Mesendoderm (in vitro differentiated cells): ENCODE measurements around the gene GFOD2.
"Not testable (repeated sequence)": the region's sequence is repeated elsewhere in the genome, so short reads cannot be mapped to it uniquely, and the experiment has no call there.

Experiments
- DNase-seq: peaks from one replicate; pipeline ENCODE4 v3.0.0; 2013
- H2AK5ac ChIP-seq: 2 replicates; pipeline ENCODE4 v1.6.1; 2013; ENCODE audit warnings: low read length, inconsistent platforms
- H2BK120ac ChIP-seq: 2 replicates; pipeline ENCODE4 v1.6.1; 2013; ENCODE audit warnings: low read depth, mild to moderate bottlenecking, low read length, moderate library complexity, mixed read lengths
- H2BK15ac ChIP-seq: replicated peaks from 2 replicates; pipeline ENCODE4 v1.6.1; 2013; ENCODE audit warnings: low read depth, mild to moderate bottlenecking, moderate library complexity
- H2BK5ac ChIP-seq: 2 replicates; pipeline ENCODE4 v1.6.1; 2013; ENCODE audit warnings: low read length, inconsistent platforms
- H3K18ac ChIP-seq: 2 replicates; pipeline ENCODE4 v1.6.1; 2013; ENCODE audit warnings: mild to moderate bottlenecking, low read length, mixed read lengths
- H3K23ac ChIP-seq: one replicate; pipeline ENCODE4 v1.6.1; 2013; ENCODE audit warnings: low read length
- H3K27ac ChIP-seq: 2 replicates; pipeline ENCODE4 v1.5.1; 2013; ENCODE audit warnings: low read depth, mild to moderate bottlenecking, inconsistent platforms, low read length, moderate library complexity
- H3K27me3 ChIP-seq: 2 replicates; pipeline ENCODE4 v1.6.1; 2013; ENCODE audit warnings: low read length, control low read depth, mild to moderate bottlenecking, inconsistent platforms; ENCODE audit not compliant: insufficient read depth, poor library complexity
- H3K36me3 ChIP-seq: 2 replicates; pipeline ENCODE4 v1.6.1; 2013; ENCODE audit warnings: low read length, inconsistent platforms; ENCODE audit not compliant: control insufficient read depth, insufficient read depth
- H3K4ac ChIP-seq: one replicate; pipeline ENCODE4 v1.6.1; 2013; ENCODE audit warnings: low read depth, mild to moderate bottlenecking, low read length, moderate library complexity
- H3K4me1 ChIP-seq: 2 replicates; pipeline ENCODE4 v1.6.1; 2013; ENCODE audit warnings: low read depth, low read length, inconsistent platforms; ENCODE audit not compliant: control insufficient read depth
- H3K4me2 ChIP-seq: 2 replicates; pipeline ENCODE4 v1.6.1; 2013; ENCODE audit warnings: low read length
- H3K4me3 ChIP-seq: 2 replicates; pipeline ENCODE4 v1.5.1; 2013; ENCODE audit warnings: mild to moderate bottlenecking, low read length
- H3K56ac ChIP-seq: one replicate; pipeline ENCODE4 v1.6.1; 2013; ENCODE audit warnings: low read length
- H3K79me1 ChIP-seq: 2 replicates; pipeline ENCODE4 v1.6.1; 2013; ENCODE audit warnings: low read length, inconsistent platforms
- H3K79me2 ChIP-seq: 2 replicates; pipeline ENCODE4 v1.6.1; 2013; ENCODE audit warnings: mild to moderate bottlenecking, low read length; ENCODE audit not compliant: control insufficient read depth, insufficient read depth
- H3K9ac ChIP-seq: 2 replicates; pipeline ENCODE4 v1.6.1; 2013; ENCODE audit warnings: low read length, inconsistent platforms
- H4K5ac ChIP-seq: one replicate; pipeline ENCODE4 v1.6.1; 2013; ENCODE audit warnings: low read length
- H4K8ac ChIP-seq: one replicate; pipeline ENCODE4 v1.6.1; 2013; ENCODE audit warnings: low read depth, mild to moderate bottlenecking, control low read depth, low read length, moderate library complexity
- WGBS: extraction: QIAGEN DNeasy Blood & Tissue Kit; methylation state at CpG from one replicate; pipeline ENCODE4 v1.1.7; 2013; ENCODE audit warnings: low lambda C conversion rate, missing lambda C conversion rate; ENCODE audit not compliant: insufficient coverage; ENCODE audit errors: extremely low coverage; 5-methylcytosine and 5-hydroxymethylcytosine counted together

The GFOD2 gene

DNA sequence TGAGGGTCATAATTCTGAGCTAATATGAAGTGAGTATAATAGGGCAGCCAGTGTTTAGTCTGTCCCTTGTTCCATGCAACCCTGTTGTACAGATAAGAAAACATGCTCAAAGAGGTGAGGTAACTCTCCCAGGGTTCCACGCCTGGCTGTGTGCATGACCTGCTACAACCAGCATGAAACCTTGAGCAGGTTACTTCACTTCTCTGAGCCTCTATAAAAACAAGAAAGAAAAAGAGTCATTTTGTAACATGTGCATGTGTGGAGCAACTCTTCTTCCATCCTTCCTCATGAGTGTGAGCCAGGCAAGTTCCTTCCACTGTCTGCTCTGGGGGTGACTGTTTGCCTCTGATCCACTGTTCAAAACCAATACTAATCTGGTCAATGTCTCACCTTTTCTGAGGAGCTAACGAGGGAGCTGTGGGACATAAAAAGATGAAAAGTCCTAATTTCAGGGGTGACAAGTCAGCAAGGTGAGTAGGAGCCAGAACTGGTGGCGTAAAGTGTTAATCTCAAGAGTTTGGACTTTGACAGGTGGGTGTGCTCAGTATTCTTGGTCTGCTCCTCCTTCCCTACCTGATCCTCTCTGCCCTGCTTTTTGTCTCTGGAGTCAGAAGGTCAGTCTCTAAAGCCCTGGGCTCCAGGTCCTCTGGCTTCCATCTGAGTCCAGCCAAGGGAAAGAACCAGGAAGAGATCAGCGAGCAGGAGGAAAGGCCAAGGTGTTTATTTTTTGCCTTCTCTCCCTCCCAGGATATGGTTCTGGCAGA lies 21.5 kb downstream of the GFOD2 start:
- Histone ChIP-seq H3K9ac (no peak overlapping the region), H4K8ac (no peak overlapping the region), H3K23ac (no peak overlapping the region), H4K5ac (no peak overlapping the region), H2BK5ac (no peak overlapping the region), H3K4me1 (no peaks in the 10 kb centered on the region), H3K18ac (no peak overlapping the region), H3K56ac (no peak overlapping the region), H3K36me3 (no peaks in the 10 kb centered on the region), H2AK5ac (no peak overlapping the region), H3K79me2 (no peaks in the 10 kb centered on the region), H3K4me2 (no peak overlapping the region), H3K79me1 (peaks cover 7% of the 10 kb centered on the region), H3K4me3 (no peak overlapping the region), H3K4ac (no peak overlapping the region), H2BK120ac (no peak overlapping the region), H3K27me3 (no peaks in the 10 kb centered on the region), H3K27ac (no peak overlapping the region), H2BK15ac (no peak overlapping the region)
- WGBS, result no CpG with 5 or more reads among the region's 4 CpGs
- DNase-seq, result no peak

DNA sequence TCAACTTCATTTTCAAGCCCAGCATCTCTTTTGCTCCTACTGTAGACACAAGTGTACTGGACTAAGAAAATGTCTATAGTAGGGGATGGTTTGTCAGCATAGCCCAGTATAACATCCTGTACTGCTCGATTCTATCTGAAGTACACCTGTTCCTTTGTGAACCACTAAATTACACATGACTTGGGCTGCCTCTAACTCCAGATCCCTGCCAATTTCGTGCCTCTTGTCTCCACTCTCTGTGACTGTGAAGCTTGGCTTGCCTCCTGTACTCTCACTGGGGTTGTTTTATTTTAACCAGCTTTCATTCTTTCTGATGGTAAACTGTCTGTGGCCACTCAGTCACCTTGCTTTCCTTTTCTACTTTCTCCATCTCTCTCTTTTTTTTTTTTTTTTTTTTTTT lies 24.5 kb downstream of the GFOD2 start:
- Histone ChIP-seq H3K23ac (no peak overlapping the region), H3K79me1 (peaks cover 4% of the 10 kb centered on the region), H3K79me2 (no peaks in the 10 kb centered on the region), H3K27ac (no peak overlapping the region), H3K27me3 (no peaks in the 10 kb centered on the region), H2BK15ac (no peak overlapping the region), H4K8ac (no peak overlapping the region), H3K36me3 (no peaks in the 10 kb centered on the region), H3K4me3 (no peak overlapping the region), H2BK120ac (no peak overlapping the region), H2BK5ac (no peak overlapping the region), H3K4me1 (no peaks in the 10 kb centered on the region), H3K18ac (no peak overlapping the region), H3K4me2 (no peak overlapping the region), H3K9ac (no peak overlapping the region), H3K4ac (no peak overlapping the region), H2AK5ac (no peak overlapping the region), H4K5ac (no peak overlapping the region), H3K56ac (no peak overlapping the region)
- no peak for DNase-seq
- no CpG with 5 or more reads among the region's 2 CpGs for WGBS

DNA sequence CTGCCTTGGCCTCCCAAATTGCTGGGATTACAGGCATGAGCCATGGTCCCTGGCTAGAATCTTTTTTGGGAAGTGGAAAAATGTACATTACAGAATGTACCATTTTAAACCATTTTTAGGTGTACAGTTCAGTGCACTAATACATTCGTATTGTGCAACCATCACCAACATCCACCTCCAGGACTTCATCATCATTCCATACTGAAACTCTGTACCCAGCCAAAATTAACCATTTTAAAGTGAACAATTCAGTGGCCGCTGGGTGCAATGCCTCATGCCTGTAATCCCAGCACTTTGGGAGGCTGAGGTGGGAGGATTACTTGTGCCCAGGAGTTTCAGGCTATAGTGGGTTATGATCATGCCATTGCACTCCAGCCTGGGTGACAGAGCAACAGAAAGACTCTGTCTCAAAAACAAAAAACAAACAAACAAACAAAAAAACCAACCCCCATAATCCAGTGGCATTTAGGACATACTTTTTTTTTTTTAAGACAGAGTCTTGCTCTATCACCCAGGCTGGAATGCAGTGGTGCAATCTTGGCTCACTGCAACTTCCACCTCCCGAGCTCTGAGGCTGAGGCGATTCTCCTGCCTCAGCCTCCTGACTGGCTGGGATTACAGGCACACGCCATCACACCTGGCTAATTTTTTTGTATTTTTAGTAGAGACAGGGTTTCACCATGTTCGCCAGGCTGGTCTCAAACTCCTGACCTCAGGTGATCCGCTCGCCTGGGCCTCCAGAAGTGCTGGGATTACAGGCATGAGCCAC lies 25.4 kb downstream of the GFOD2 start:
- not testable (repeated sequence) for DNase-seq, H2BK15ac ChIP-seq, H3K18ac ChIP-seq, H3K27me3 ChIP-seq, H4K8ac ChIP-seq, H3K4me2 ChIP-seq, H2BK5ac ChIP-seq, H4K5ac ChIP-seq, H2AK5ac ChIP-seq, H3K56ac ChIP-seq, H3K36me3 ChIP-seq, H3K4me3 ChIP-seq, H3K79me2 ChIP-seq, H3K23ac ChIP-seq, H3K79me1 ChIP-seq, H3K9ac ChIP-seq, H2BK120ac ChIP-seq, H3K4me1 ChIP-seq, H3K4ac ChIP-seq, H3K27ac ChIP-seq
- no CpG with 5 or more reads among the region's 8 CpGs for WGBS

DNA sequence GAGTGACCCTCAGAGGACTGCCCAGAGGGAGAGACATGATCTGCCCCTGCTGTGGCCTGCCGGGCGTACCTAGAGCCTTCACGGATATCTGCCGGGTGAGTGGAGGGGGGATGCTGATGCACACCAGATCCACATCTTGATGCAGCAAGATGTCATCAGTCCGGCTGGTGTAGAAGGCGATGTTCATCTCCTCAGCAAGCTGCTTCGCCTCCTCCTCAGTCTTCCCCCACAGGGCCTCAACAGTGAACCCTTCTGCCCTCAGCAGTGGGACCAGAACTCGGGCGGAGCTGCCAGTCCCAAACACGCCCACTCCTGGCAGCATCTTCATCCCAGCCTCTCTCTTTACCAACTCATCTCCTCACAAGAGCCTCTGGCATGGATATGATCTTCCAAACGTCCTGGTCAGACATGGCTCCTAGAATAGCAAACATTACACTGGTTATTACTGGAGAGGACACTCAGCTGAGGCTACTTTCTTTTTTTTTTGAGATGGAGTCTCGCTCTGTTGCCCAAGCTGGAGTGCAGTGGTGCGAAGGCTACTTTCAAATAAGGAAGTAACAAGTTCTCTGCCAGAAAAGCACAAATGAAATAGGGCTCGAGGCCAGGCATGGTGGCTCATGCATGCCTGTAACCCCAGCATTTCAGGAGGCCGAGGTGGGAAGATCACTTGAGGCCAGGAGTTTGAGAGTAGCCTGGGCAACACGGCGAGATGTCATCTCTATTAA lies 33.6 kb downstream of the GFOD2 start:
- no peak overlapping the region for H3K4me2 ChIP-seq
- H3K4ac ChIP-seq, result no peak overlapping the region
- H2BK15ac ChIP-seq, result no peak overlapping the region
- no peak overlapping the region for H3K4me3 ChIP-seq
- DNase-seq, result no peak
- no CpG with 5 or more reads among the region's 17 CpGs for WGBS
- H3K9ac ChIP-seq, result no peak overlapping the region
- H3K79me2 ChIP-seq, result no peaks in the 10 kb centered on the region
- H3K79me1 ChIP-seq, result no peaks in the 10 kb centered on the region
- H2BK5ac ChIP-seq, result no peak overlapping the region
- H3K4me1 ChIP-seq, result no peaks in the 10 kb centered on the region
- no peak overlapping the region for H3K23ac ChIP-seq
- no peak overlapping the region for H2AK5ac ChIP-seq
- H3K36me3 ChIP-seq, result peaks cover 2% of the 10 kb centered on the region
- H3K56ac ChIP-seq, result no peak overlapping the region
- H3K18ac ChIP-seq, result no peak overlapping the region
- no peaks in the 10 kb centered on the region for H3K27me3 ChIP-seq
- no peak overlapping the region for H3K27ac ChIP-seq
- no peak overlapping the region for H2BK120ac ChIP-seq
- H4K8ac ChIP-seq, result no peak overlapping the region
- no peak overlapping the region for H4K5ac ChIP-seq

DNA sequence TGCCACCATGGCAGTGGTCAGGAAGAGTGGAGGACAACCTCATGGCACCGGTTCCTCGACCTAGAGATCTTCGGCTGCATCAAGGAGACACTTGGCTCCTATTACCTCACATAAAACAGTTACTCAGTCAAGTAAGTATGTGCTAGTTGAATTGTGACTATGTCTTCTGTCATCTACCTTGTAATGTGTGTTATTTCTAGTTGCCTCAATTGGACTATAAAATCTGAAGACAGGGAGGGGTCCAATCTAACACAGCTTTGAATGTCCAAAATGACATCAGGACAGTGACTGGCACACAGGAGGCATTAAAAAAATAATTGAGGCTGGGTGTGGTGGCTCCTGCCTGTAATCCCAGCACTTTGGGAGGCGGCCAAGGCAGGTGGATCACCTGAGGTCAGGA lies 35.3 kb downstream of the GFOD2 start:
- Histone ChIP-seq H3K36me3 (peaks cover 2% of the 10 kb centered on the region), H3K27ac (no peak overlapping the region), H3K4me2 (no peak overlapping the region), H2BK5ac (no peak overlapping the region), H3K79me1 (no peaks in the 10 kb centered on the region), H4K5ac (no peak overlapping the region), H2BK15ac (no peak overlapping the region), H2BK120ac (no peak overlapping the region), H4K8ac (no peak overlapping the region), H3K23ac (no peak overlapping the region), H3K56ac (no peak overlapping the region), H3K27me3 (no peaks in the 10 kb centered on the region), H3K9ac (no peak overlapping the region), H3K4me3 (no peak overlapping the region), H3K4ac (no peak overlapping the region), H3K79me2 (no peaks in the 10 kb centered on the region), H3K4me1 (no peaks in the 10 kb centered on the region), H3K18ac (no peak overlapping the region), H2AK5ac (no peak overlapping the region)
- no CpG with 5 or more reads among the region's 4 CpGs for WGBS
- DNase-seq, result no peak
